Measurements from ENCODE around the gene TSPAN18.

The TSPAN18 gene

DNA sequence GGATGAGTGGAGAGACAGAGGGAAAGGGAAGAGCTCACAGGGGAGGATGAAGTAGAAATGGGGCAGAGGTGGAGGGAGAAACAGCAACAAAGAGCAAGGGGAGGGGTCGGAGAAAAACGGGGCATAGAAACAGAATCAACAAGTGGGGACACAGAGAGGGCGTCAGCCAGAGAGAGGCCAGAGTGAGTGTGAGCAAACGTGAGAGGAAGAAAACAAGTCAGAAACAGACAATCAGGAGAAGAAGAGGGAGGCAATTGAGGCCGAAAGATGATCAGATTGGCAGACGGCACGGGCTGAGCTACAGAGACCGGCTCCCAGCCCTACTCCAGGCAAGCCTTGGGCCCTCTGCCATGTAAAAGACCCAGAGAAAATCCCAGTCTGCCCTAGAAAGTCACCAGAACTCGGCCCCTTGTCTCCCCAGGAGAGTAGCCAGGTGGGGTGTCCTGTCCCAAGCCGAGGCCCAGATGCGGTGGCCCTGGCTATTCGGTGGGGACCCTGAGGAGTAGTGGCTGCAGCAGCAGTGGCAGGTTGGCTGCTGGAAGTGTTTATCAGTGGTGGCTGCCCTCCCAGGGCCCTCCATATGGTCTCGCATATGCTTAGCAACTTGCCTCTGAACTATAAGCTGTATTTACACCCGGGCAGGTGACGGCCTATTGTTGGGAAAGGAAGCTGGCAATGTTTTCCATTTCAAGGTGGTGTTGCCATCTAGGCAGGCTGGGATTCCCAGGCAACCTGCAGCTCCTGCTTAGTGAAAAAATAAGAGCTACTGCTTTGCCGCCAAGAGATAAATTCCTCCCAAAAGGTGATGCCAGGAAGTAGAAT lies 14.8 kb upstream of the TSPAN18 start:
- peak; percentile 2 for DNase-seq

DNA sequence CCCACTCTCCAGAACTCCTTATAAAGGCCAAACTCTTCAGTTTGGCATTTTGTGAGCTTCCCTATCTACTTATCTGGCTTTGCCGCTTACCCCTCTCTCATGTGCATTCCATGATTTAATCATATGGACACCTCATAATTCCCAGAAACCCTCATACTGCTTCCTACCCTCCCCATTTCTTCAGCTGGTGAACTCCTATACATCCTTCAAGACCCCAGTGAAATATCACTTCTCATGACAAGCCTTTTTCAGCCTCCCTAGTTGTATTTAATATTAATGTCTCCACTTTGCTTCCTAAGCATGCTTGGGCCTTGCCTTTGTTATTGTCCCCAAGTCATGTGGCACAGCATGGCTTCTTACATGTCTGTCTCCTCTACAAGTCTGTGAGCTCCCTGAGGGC lies 13.7 kb upstream of the TSPAN18 start:
- DNase-seq: no peak

DNA sequence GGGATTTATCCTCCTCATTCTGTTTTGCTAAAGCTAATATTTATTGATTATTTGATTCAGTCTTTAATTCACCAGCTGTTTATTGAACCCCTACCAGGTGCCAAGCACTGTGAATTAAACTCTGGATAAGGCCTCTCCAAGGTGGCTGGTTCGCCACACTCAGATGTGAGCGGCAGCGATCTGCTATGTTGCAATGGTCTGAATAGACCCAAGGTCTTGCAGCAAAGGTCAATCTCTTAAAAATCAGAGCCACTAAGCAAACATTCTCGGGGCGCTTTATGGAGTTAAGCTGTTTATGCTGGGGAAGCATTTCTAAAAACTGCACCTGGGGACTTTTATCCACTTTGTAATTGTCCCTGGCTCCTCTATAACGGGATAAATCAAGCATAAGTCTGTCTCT lies 10.5 kb upstream of the TSPAN18 start:
- no peak for DNase-seq

DNA sequence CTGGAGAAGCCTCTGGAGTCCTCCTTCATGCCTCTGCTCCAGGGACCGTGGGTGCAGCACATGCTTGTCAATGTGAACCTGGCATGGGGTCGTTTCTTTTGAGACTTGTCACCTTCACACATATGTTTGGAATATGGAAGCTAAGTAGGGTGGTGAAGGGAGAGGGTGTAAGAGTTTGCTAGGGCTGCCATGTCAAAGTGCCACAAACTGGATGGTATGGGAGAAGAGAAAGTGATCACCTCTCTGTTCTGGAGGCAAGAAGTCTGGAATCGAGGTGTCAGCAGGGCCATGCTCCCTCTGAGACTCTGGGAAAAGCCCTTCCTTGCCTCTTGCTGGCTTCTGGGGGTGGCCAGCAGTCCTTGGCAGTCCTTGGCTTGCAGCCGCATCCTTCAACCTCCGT lies 8.7 kb upstream of the TSPAN18 start:
- no peak for DNase-seq

DNA sequence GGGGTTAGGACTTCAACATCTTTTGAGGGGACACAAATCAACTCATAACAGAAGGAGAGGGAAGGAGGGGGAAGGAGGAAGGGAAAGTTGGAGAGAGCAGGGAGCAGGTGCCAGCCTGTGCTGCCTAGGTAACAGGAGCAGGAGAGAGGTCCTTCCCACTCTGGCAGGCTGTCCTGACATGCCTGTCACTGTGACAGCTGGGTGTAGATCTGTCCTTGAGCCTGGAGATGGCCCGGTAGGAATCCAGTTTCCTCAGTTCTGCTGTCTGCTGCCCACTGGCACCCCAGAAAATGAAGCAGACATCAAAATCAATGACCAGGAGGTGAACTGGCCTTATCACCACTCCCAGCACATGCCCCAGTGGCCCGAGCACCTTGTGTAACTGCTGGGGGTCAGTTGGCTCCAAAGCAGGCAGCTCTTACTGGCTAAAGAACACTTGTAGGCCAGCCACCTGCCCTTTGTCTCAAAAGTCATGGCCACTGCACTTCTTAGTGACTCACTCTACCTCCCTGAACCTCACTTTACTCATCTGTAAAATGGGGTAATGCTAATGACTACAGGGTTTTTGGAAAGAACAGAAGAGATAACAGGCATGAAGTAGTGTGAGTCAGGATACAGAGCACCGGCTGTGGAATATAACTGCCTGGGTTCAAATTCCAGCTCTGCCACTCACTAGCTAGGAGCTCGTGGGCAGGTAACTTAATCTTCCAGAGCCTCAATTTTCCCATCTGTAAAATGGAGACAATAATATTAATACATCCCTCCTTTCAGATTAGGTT lies 8.0 kb upstream of the TSPAN18 start:
- no peak for DNase-seq

DNA sequence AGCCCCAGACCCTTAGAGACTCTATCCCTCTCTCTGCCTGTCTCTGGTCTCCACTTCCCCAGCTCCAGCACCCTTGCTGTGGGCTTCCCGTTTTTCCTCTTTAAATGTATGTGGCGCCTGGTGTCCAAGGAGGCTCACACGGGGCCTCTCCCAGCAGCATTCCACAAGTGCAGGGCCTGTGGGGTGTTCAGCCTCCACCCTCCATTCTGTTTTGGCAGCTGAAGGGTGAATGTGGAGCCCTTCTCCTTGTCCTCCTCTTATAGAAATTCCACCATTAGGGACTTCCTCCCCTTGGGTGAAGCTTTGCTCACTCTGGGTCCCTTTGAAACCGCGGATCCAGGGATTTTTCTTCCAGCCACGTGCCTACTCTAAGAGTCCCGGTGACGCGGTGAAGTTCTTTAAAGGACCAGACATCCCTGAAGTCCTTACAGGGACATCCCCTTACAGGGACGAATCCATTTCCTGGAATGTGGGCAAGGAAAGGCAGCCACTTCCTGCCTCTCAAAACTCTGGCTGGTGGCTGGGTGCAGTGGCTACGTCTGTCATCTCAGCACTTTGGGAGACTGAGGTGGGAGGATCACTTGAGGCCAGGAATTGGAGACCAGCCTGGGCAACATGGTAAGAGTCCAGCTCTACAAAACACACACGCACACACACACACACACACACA lies 1.6 kb upstream of the TSPAN18 start:
- no peak for DNase-seq

DNA sequence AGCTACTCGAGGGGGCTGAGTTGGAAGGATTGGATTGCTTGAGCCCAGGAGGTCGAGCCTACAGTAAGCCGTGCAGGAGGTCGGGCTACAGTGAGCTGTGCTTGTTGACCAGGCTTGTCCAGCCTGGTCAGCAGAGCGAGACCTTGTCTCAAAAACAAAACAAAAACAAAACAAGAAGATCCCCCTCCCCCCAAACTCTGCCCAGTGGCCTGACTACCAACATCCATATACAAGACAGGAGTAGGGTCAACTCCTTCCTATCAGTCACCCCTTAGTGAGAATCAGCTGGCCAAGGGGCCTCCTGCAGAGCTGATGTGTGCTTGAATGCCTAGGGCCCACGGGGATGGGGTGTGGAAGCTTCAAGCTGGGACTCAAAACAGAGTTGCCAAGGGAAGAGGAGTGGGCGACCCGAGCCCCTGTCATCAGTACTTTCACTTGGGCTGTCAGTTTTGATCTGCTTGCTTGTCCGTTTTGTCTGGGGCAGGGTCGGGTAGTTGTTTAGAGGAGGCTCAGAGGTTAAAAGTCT lies 942 bp upstream of the TSPAN18 start:
- no peak for DNase-seq

DNA sequence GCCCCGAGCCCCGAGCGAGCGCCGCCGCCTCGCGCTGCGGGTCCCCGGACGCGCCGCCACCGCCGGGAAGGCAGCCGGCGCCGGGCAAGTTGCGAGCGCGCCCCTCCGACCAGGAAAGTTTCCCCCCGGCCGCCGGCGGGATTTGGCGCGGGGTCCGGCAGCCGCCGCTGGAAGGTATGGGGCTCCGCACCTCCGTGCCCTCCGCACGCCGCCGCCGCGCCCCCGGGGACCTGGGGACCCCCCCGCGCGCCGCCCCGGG lies 281 bp downstream of the TSPAN18 start:
- no peak for DNase-seq

DNA sequence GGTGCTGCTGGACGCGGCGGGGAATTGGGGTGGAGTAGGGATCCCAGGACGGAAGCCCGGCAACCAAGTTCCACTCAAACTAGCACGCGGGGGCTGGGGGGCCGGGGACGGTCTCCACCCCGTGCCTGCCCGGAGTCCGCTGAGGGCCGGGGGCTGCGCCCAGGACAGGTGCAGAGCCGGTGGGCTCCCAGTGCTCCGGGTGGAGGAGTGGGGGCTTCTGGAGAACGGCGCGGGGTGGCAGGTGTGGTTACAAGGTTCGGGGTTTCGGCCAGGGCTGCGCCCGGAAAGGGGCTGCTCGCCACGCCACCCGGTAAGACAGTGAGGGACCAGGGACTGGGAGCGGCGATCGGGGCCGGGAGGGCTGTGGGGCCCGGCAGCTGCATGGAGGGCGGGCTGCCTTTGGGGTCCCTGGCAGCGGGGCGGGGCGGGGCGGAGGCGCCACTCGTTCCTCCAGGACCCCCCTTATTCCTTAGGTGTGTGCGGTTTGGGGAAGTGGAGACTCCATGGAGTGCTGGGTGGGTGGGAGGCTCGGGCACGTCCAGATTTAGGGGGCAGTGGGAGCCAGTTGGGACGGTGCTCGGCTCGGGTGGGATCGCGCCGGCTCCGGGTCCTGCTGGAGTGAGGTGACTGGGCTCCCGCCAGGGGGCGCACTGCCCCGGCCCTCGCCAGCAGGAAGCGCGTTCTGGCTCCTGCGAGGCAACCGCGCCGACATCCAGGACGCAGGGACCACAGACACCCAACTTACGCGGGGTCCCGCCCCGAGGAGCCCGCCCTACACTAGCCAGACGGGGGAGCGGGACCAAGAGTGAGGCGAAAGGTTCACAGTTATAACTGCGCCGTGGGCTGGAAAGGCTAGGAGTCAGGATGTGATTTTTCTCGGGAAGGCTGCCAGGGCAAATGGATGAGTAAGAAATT lies 868 bp downstream of the TSPAN18 start:
- DNase-seq: peak; percentile 37

DNA sequence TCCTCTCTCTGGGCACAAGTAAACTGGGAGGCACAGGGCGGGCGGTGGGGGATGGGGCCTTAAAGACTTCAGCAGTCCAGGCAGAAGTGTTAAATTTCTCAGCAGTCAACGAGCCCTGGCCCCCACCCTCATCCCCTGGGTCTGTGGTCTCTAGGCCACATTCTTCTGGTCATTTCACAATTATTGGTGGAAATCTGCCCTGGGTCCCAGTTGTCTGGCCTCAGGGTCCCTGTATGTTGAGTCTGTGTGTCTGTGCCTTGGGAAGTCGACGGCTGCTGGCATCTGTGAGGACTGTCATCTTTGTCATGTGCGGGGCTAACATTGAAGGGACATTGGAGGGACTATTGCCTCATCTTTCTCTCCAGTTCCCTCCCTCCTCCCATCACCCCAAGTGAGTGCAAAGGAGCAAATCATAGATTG lies 1.7 kb downstream of the TSPAN18 start:
- no peak for DNase-seq

DNA sequence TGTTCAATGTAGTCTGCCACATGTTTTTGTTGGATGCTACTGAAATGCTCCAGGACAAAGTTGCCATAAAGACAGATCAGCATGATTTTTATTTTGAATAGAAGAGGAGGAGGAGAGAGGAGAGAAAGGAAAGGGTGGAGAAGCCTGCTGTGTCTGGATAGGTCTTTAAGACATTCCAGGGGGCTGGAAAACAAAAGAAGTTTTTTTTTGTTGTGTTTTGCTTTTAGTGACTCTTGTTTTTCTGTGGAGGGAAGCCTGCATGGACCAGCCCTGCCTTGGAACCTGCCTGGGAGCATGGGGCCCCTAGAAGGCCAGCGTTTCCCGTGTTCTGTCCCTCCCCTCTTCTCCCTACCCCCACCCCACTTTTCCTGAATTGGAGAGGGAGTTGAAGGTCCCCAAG lies 2.3 kb downstream of the TSPAN18 start:
- DNase-seq: no peak

DNA sequence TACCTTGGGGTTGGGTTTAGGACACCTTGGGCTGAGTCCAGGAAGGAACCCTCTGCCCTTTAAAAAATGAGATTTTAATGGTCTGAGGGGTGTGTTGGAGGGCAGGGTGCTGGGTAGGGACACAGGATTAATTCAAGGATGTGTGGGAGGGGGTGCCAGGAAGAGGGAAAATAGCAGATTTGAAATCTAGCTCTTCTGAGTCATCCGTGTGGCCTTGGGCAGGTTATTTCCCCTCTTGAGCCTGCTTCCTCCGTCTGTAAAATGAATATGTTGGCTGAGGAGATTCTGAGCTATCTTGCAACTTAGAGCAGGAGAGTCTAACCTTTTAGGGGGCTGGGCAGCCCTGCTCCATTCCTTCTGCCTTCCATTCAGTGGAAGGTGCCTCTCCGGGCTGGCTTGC lies 3.0 kb downstream of the TSPAN18 start:
- DNase-seq: no peak

DNA sequence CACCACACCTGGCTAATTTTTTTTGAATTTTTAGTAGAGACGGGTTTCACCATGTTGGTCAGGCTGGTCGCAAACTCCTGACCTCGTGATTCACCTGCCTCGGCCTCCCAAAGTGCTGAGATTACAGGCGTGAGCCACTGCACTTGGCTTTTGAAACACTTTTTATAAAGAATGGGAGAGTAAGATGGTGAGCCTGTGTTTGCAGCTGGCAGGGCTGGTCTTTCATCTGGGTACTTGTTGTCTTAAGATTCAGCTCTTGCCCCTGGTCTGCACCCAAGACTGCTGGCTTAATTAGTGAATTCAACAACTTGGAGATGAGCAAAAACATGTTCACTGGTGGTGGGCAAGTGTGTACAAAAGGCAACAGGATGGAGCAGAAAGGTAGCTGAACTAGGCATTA lies 4.0 kb downstream of the TSPAN18 start:
- DNase-seq: no peak

DNA sequence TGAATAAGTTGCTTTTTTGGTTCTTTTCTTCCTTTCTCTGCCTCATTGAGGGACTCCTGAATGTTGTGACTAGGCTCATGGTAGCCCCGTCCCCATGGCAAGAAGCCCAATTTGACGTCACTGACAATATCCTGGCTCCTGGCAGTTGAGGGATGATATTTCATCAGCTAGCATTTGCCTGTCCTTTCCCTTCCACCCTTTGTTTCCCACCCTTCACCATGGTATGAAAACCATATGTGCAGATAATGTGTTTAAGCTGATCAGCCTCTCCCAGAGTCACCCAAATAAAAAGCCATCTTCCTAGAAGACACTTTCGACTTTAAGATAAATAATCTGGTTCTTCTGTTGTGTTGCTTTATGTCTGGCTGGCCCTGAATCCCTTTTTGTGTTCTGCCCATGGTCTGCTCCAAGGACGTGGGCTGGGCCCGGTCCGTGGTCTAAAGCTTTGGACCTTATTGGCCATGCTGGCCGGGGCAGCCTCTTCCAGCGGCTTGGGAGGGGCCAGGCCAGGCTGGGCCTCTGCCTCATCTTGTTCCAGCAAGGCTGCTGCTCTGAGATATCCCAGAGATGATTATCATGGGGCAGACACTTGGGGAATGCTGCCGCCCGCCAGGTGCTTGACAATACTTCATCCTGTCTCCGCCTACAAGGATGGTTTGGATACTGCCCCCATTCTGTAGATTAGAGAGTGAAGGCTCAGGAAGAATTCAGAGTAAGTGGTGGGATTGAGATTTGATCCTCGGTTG lies 5.1 kb downstream of the TSPAN18 start:
- DNase-seq: no peak

DNA sequence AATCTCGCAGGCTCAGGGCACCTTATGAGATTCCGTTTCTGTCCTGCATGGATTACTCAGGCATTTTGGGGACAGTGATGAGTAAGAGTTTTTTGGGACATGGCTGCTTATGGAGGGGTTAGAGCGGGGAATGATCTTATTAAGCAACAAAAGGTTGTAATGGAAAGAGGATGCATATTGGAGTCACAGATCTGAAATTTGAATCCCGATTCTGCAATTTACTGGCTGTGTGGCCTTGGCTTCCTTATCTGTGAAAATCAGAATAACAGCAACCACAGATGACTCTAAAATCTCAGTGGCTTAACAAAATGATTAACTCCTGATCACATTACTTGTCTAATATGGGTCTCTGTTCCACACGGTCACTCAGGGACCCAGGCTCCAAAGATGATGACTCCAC lies 5.8 kb downstream of the TSPAN18 start:
- no peak for DNase-seq

DNA sequence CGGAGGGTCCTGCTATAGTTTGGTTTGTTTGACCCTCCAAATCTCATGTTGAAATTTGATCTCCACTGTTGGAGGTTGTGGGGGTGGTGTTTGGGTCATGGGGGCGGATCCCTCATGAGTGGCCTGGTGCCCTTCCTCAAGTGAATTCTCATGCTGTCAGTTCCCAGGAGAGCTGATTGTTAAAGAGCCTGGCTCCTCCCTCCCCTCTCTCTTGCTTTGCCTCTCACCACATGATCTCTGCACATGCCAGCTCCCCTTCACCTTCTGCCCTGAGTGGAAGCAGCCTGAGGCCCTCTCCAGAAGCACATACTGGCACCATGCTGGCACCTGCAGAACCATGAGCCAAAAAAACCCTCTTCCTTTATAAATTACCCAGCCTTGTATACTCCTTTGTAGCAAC lies 7.1 kb downstream of the TSPAN18 start:
- DNase-seq: no peak

DNA sequence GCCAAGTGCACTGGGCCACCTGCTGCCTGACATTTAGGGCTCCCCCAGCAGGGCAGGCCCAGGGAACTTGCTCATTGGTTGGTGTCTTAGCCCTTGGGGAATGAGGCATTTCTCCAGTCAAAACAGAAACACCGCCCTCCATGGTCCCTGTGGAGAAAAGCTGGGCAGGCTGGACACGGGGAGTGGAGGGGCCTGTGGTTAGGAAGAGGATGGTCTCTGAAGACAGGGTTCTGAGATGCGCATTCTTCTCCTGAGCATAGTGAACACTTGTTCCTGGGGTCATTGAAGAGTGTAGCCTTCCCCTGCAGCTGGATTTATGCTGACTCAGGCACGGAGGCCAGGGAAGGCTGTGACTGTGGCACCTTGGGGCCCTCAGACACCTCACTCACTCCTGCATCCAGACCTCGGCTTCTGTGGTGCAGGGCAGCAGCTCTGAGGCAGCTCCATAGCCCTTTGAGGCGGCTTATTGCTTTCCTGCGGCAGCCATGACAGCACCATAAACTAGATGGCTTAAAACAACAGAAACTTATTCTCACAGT lies 8.2 kb downstream of the TSPAN18 start:
- no peak for DNase-seq

DNA sequence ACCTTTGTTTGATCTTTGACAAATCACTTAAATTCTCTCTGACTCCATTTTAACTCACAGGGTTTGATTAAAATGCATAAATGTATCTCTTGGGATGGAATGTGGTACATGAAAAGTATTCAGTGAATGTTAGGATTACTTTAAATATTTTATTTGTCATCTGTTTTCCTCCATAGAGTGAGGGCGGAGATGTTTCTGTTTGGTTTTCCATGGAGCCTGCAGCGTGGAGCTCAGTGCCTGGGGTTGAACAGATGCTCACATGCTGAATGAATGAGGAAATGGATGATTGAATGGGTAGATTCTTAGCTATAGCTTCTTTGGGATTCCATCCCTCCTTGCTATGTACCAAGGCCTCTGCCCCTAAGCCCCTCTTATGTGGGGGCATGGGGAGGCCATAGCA lies 10.0 kb downstream of the TSPAN18 start:
- no peak for DNase-seq

DNA sequence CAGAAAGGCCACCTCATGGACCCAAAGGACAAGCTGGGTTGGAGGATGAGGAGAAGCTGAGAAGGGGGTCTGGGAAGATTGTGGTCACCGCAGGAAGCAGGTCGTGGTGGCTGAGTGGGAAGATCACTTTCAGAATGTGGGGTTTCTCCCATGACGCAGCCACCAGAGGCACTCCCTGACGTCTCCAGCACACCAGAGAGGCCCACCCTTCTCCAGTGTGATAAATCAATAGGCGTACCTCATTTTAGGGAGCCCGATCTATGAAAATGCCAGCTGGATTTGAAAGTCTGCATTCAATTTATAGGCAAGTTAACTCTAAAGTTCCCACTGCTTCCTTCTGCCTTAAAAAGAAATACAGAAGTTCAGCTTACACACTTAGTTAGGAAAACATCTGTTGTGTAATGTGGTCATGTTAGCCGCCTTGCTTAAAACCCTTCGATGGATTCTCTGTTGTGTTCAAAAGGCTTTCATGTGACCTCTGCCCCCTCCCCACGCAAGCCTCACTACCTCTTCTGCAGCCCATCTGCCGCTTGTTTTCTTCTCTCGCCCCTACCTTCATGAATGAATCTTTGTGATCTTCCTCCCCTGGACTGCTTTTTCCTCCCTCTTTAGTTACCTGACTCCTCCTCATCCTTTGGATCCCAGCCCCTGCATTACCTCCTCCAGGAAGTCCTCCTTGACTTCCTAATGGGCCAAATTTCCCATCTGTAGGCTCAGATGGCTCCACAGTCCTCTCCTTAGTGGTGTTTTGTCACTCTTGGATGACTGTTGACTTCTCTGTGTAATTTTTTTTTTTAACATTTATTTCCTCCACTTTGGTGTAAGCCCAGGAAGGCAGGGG lies 10.7 kb downstream of the TSPAN18 start:
- no peak for DNase-seq

DNA sequence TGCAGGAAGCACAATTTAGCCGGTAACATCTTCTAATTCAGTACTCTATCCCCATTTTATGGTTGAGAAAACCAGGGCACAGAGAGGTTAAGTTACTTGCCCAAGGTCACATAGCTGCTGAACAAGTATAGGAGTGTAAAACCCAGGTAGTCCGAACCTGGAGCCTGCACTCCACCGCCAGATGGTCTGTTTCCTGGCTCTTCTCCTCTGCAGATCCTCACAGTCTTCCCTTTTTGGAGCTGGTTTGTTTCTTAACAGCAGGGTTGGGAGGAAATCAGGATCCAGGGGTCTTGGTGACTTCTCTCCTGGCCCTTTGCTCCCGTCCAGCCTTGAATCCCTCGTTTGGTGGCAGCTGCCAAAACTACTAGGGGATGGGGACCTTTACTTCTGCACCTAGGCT lies 12.0 kb downstream of the TSPAN18 start:
- no peak for DNase-seq

DNA sequence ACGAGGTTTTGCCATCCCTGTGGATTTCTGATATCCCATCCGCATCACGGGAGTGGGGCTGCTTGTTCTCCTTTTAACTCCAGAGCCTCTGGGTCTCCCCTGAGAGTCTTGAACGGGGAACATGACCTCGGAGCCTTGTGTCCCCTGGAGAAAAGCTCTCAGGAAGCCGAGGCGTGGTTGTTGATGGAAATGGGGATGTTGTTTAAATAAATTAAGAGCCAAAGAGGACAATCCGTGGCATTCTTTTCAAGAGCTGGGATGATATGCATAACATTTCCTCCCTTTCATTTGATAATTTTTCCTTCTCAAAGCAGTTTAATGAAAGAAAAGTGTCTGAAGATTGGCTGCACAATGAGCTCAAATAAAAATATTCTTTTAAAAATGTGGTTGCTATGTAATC lies 14.2 kb downstream of the TSPAN18 start:
- no peak for DNase-seq

All from NCI-H748 treated with DMSO at 0.1 percent for 48 hours (cell line).